Measurements from ENCODE around the gene IFT80. TPM values are rescaled to one million over a fixed set of nuclear protein-coding genes. Genes with fewer than 3 reads are reported as not detected.

Gene IFT80
- total RNA-seq, 2 donors from 2014 or later = 16.1 to 43.3 TPM

DNA sequence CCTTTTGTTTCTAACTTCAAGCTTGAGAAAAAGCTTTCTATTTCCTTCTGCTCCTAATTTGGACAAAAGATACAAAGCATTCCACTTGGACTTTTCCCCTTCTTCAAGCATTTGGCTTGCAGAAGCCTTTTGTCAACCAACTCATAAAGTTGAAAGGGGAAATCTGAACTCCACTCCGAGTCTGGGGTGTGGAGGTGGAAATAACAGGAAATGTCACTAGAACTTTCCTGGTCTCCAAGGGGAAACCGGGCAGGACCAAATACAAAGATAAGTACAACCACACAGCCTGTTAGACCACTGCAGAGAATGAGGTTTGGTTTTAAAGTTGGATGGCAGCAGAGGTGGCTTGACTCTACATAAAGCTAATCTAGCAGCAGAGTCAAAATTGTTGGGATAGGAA lies 178.0 kb downstream of the IFT80 start:
- H3K9me3 ChIP-seq = no peaks in the 10 kb centered on the region
- no peaks in the 10 kb centered on the region for H3K36me3 ChIP-seq
- intact Hi-C loops (cut with DNase I) = no loop called here
- H3K27ac ChIP-seq = no peak overlapping the region
- H3K27me3 ChIP-seq (replicated peaks; ENCODE audit: insufficient read depth) = no peaks in the 10 kb centered on the region
- DNase-seq (ENCODE audit: low spot score) = no peak
- WGBS = 52% methylated on average over 2 of the region's 2 CpGs
- TF ChIP-seq POLR2A (IDR thresholded peaks at IDR 0.05) (no peak), POLR2AphosphoS5 (IDR thresholded peaks at IDR 0.05) (no peak)
- TF ChIP-seq, protein P1, sequence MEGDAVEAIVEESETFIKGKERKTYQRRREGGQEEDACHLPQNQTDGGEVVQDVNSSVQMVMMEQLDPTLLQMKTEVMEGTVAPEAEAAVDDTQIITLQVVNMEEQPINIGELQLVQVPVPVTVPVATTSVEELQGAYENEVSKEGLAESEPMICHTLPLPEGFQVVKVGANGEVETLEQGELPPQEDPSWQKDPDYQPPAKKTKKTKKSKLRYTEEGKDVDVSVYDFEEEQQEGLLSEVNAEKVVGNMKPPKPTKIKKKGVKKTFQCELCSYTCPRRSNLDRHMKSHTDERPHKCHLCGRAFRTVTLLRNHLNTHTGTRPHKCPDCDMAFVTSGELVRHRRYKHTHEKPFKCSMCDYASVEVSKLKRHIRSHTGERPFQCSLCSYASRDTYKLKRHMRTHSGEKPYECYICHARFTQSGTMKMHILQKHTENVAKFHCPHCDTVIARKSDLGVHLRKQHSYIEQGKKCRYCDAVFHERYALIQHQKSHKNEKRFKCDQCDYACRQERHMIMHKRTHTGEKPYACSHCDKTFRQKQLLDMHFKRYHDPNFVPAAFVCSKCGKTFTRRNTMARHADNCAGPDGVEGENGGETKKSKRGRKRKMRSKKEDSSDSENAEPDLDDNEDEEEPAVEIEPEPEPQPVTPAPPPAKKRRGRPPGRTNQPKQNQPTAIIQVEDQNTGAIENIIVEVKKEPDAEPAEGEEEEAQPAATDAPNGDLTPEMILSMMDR (IDR thresholded peaks at IDR 0.05) = no peak
- H3K4me1 ChIP-seq (replicated peaks) = no peaks in the 10 kb centered on the region
- H3K4me3 ChIP-seq = no peak overlapping the region

DNA sequence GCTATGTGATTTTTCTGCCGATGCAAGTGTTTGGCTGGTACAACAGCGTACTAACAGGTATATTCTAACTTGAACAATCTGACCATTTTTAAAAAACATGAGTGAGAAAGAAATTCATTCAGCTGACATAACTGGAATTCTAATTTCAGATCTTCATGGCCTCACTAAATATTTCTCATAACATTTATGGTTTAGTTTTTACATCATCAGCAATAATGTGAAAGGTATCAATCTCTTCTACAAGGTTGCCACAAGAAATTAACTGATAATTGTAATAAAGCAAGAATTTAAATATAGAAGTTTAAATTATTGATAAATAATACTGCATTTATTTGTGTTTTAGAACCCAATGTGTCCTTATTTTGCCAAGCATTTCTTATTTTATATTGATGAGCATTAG lies 179.0 kb downstream of the IFT80 start:
- Histone ChIP-seq H3K4me3 (no peak overlapping the region), H3K27me3 (replicated peaks; ENCODE audit: insufficient read depth) (no peaks in the 10 kb centered on the region), H3K9me3 (no peaks in the 10 kb centered on the region), H3K4me1 (replicated peaks) (no peaks in the 10 kb centered on the region), H3K27ac (no peak overlapping the region), H3K36me3 (no peaks in the 10 kb centered on the region)
- whole genome bisulfite sequencing = 100% methylated on average over 2 of the region's 2 CpGs
- no peak for DNase-seq (ENCODE audit: low spot score)
- TF ChIP-seq, protein P1 (IDR thresholded peaks at IDR 0.05) = no peak
- no peak for TF ChIP-seq POLR2A (IDR thresholded peaks at IDR 0.05)
- TF ChIP-seq POLR2AphosphoS5 (IDR thresholded peaks at IDR 0.05) = no peak
- intact Hi-C loops (cut with DNase I) = no loop called here

DNA sequence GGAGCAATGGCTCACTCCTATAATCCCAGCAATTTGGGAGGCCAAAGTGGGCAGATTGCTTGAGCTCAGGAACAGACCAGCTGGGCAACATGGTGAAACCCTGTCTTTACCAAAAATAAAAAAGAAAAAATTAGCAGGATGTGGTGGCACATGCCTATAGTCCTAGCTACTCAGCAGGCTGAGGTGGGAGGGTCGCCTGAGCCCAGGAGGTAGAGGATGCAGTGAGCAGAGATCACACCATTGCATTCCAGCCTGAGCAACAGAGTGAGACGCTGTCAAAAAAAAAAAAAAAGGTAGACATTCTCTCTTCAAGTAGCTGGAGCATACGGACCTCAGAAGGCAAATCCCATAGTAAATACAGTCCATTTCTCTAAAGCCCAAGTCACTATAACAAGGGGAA lies 180.9 kb downstream of the IFT80 start:
- H3K36me3 ChIP-seq = no peaks in the 10 kb centered on the region
- H3K4me3 ChIP-seq = no peak overlapping the region
- no peaks in the 10 kb centered on the region for H3K27me3 ChIP-seq (replicated peaks; ENCODE audit: insufficient read depth)
- H3K27ac ChIP-seq = no peak overlapping the region
- intact Hi-C loops (cut with DNase I) = no loop called here
- TF ChIP-seq POLR2A (IDR thresholded peaks at IDR 0.05) = no peak
- TF ChIP-seq POLR2AphosphoS5 (IDR thresholded peaks at IDR 0.05) = no peak
- TF ChIP-seq, protein P1 (IDR thresholded peaks at IDR 0.05) = no peak
- H3K9me3 ChIP-seq = no peaks in the 10 kb centered on the region
- no peak for DNase-seq (ENCODE audit: low spot score)
- WGBS = 53% methylated on average over 3 of the region's 3 CpGs
- H3K4me1 ChIP-seq (replicated peaks) = no peaks in the 10 kb centered on the region

DNA sequence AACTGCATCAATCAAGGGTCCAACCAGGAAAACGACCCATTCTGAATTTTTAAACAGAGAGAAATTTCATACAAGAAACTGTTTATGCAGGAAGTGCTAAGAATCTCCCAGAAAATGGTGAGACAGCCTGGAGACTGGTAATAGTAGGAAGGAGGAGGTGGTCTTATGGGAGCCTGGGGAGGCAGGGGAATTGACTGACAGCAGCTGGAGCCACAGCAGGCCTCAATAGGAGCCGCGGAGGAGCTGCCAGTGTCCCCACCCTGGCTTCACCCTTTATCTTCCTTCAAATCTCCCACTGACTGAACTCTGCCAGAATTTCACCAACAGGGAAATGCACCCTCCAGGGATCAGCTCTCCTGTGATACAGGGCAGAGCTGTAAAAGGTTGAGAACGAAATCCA lies 181.3 kb downstream of the IFT80 start:
- H3K36me3 ChIP-seq = no peaks in the 10 kb centered on the region
- H3K4me3 ChIP-seq = no peak overlapping the region
- DNase-seq (ENCODE audit: low spot score) = no peak
- no peaks in the 10 kb centered on the region for H3K4me1 ChIP-seq (replicated peaks)
- WGBS = 57% methylated on average over 4 of the region's 4 CpGs
- H3K27me3 ChIP-seq (replicated peaks; ENCODE audit: insufficient read depth) = no peaks in the 10 kb centered on the region
- no peak overlapping the region for H3K27ac ChIP-seq
- TF ChIP-seq POLR2AphosphoS5 (IDR thresholded peaks at IDR 0.05) = no peak
- no peak for TF ChIP-seq POLR2A (IDR thresholded peaks at IDR 0.05)
- TF ChIP-seq, protein P1 (IDR thresholded peaks at IDR 0.05) = no peak
- H3K9me3 ChIP-seq = no peaks in the 10 kb centered on the region
- intact Hi-C loops (cut with DNase I) = no loop called here

DNA sequence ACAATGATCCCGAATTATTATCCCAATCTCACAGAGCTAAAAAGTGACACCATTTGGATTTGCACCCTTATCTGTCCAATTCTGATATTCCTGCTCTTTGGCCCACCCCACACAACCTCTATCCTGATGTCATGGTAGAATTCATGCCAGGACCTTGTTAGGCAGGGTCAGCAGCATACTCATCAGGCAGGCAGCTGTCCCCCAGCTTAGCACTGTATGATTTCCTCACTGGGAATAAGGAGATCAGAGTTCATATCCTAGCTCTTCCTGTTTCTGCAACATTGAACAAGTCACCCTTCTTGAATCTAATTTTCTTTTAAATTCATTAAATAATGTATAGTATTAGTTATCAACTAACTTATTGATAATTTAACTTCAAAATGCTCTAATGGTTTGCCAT lies 185.8 kb downstream of the IFT80 start:
- H3K27me3 ChIP-seq (replicated peaks; ENCODE audit: insufficient read depth) = no peaks in the 10 kb centered on the region
- H3K4me1 ChIP-seq (replicated peaks) = no peaks in the 10 kb centered on the region
- TF ChIP-seq POLR2AphosphoS5 (IDR thresholded peaks at IDR 0.05) (no peak), POLR2A (IDR thresholded peaks at IDR 0.05) (no peak)
- TF ChIP-seq, protein P1 (IDR thresholded peaks at IDR 0.05) = no peak
- intact Hi-C loops (cut with DNase I) = no loop called here
- no peaks in the 10 kb centered on the region for H3K9me3 ChIP-seq
- no peak overlapping the region for H3K27ac ChIP-seq
- no peak for DNase-seq (ENCODE audit: low spot score)
- H3K36me3 ChIP-seq = no peaks in the 10 kb centered on the region
- WGBS = 86% methylated on average over 1 of the region's 1 CpG
- no peak overlapping the region for H3K4me3 ChIP-seq
